Measurements from ENCODE around the gene DNAJB6.

Gene DNAJB6

DNA sequence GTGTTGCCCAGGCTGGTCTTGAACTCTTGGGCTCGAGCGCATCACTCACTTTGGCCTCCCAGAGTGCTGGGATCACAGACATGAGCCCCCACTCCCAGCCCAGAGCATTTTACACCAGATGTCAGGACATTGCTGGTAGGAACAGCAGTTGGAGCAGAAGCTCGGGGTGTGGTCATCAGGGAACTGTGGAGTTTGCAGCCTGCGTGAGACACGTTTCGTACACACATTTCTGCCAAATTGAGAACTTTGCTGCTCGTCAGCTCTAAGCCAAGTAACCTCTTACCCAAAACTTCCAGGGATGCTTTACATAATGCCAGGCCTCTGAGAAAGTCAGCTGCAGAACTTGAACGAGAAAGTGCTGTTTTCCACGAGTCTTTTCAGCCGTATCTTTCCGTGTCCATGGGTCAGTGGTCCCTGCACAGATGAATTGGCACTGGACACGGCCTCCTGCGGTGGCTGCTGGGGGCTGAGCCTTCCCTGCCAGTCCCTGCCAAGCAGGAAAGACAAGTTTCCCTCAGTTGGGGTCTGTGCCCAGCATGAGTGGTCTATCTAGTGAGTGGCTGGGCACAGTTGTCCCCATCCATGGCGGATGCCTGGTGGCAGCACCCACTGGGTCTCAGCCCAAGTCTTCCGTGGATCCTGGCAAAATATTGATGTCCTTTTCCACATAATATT lies 54.4 kb downstream of the DNAJB6 start:
- no peaks in the 10 kb centered on the region for H3K27me3 Mint-ChIP-seq
- H3K4me1 Mint-ChIP-seq (ENCODE audit: low read depth) = peaks cover 44% of the 10 kb centered on the region
- H3K36me3 Mint-ChIP-seq (ENCODE audit: low read depth) = peaks cover 80% of the 10 kb centered on the region
- H3K9me3 Mint-ChIP-seq = no peaks in the 10 kb centered on the region
- peak overlapping the region; percentile 47 for H3K27ac Mint-ChIP-seq
- no peak overlapping the region for H3K4me3 Mint-ChIP-seq
- DNase-seq = peak; percentile 22

DNA sequence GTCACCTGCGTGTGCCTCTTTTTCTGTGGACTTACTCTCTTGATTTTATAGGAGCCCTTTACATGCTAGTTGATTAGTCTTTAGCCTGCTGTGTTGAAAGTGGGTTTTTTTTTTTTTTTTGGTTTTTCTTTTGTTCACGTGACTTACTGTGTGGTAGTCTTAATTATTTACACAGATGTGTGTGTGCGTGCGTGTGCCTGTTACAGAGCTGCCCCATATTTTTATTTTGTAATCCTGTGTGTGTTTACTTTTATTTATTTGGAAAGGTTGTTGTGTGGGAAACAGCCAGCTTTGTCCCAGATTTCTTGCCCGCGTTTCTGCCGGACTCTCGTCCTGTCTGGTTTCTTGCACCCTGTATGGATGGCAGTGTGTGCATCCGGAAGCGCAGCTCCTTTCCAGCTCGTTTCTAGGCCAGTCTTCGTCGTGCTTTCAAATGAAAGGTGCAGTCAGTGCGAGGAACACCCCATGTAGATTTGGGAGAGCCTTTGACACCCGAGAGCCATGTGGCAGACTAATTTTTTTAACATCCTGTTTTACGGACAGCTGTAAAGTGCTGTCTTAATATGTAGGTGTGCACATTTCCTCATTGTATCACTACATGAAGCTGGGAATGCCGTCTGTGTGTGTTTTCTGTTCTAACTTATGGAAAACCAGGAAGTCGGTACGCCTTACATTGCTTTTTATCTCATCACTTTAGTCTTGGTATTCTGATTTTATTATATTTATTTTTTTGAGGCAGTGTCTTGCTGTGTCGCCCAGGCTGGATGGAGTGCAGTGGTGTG lies 55.6 kb downstream of the DNAJB6 start:
- peaks cover 79% of the 10 kb centered on the region for H3K36me3 Mint-ChIP-seq (ENCODE audit: low read depth)
- H3K27ac Mint-ChIP-seq = peak overlapping the region; percentile 15
- DNase-seq = peak; percentile 14
- no peaks in the 10 kb centered on the region for H3K9me3 Mint-ChIP-seq
- H3K4me3 Mint-ChIP-seq = no peak overlapping the region
- H3K4me1 Mint-ChIP-seq (ENCODE audit: low read depth) = peaks cover 35% of the 10 kb centered on the region
- no peaks in the 10 kb centered on the region for H3K27me3 Mint-ChIP-seq

DNA sequence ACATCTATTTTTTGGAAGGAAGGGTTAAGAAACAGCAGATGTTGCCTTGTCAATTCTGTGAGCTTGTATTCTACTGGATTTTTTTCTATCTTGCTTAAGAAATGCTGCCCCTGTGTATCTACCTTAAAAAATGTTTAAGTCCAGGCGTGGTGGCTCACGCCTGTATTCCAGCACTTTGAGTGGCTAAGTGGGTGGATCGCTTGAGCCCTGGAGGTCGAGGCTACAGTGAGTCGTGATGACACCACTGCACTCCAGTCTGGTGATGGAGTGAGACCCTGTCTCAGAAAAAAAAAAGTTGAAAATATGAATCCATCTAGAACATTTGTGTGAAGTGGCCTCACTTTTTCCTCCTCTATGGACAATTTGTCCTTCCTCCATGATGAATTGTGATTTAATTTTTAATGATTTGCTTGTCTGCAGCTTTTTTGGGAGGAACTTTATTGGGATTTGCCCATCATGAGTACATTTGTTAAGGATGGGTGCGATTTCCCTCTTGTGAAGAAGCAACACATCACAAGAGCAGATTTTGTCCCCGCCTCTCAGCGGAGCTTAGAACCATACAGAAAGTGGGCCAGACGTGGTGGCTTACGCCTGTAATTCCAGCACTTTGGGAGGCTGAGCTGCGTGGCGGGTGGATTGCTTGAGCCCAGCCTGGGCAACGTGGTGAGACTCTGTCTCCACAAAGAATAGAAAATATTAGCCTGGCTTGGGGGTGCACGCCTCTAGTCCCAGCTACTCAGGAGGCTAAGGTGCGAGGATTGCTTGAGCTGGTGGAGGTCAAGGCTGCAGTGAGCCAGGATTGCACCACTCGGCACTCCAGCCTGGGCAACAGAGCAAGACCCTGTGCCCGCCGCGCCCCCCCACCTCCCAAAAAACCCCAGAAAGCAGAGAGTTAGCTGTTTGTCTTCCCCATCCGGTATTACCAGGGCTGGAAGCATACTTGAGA lies 57.7 kb downstream of the DNAJB6 start:
- H3K4me1 Mint-ChIP-seq (ENCODE audit: low read depth) = peaks cover 34% of the 10 kb centered on the region
- H3K36me3 Mint-ChIP-seq (ENCODE audit: low read depth) = peaks cover 81% of the 10 kb centered on the region
- H3K9me3 Mint-ChIP-seq = no peaks in the 10 kb centered on the region
- H3K27me3 Mint-ChIP-seq = no peaks in the 10 kb centered on the region
- peak; percentile 23 for DNase-seq
- H3K4me3 Mint-ChIP-seq = no peak overlapping the region
- no peak overlapping the region for H3K27ac Mint-ChIP-seq

DNA sequence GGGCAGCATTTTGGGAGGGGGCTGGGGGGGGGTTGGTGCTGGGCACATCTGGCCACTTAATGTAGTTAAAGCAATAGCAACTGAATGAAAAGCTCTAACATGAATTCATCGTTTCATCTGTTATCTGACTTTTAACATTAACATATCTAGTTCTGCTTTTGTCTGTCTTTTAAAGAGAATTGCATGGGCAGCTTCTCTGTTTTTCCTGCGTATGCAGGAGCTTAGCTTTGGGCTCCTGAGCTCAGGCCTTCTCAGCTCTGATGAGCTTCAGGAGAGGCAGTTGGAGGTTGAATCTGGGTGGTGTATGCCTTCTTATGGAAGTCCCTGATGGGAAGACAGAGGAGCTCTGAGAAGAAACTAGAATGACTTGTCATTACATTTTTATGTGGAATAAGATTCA lies 58.4 kb downstream of the DNAJB6 start:
- H3K36me3 Mint-ChIP-seq (ENCODE audit: low read depth) = peaks cover 81% of the 10 kb centered on the region
- no peaks in the 10 kb centered on the region for H3K27me3 Mint-ChIP-seq
- no peak for DNase-seq
- H3K9me3 Mint-ChIP-seq = no peaks in the 10 kb centered on the region
- no peak overlapping the region for H3K4me3 Mint-ChIP-seq
- H3K4me1 Mint-ChIP-seq (ENCODE audit: low read depth) = peaks cover 28% of the 10 kb centered on the region
- peak overlapping the region; percentile 44 for H3K27ac Mint-ChIP-seq

DNA sequence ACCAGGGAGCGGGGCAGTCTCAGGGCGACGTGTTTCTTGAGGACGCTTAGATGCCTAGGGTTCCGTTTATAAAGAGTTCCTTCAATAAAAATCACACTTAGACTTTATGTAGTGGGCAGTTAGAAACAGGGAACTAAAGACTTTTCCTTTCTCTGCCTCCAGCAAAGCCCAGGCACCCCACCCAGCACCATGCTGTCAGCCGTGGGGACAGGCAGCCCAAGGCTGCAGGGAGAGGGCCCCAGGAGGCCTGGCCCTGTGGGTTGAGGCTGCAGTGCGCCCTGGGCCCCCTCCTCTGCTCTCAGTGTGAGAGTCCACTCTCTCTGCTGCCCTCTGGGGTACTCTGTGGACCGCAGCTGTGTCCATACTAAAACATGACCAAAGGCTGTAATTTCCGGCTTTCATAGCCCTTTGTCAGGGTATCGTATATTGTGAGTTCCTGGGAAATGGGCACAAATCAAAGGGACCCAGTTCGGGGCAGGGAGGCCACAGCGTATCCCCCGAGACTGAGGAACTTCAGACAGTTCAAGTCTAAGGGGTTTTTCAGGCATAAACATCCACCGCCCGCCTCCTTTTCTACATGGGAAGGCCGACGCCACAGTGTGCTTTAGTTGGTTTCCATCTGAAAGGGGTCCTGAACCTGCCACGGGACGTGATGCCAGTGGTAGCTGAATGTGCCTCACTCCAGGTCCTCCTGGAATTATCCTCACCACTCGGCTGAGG lies 59.7 kb downstream of the DNAJB6 start:
- no peak overlapping the region for H3K27ac Mint-ChIP-seq

DNA sequence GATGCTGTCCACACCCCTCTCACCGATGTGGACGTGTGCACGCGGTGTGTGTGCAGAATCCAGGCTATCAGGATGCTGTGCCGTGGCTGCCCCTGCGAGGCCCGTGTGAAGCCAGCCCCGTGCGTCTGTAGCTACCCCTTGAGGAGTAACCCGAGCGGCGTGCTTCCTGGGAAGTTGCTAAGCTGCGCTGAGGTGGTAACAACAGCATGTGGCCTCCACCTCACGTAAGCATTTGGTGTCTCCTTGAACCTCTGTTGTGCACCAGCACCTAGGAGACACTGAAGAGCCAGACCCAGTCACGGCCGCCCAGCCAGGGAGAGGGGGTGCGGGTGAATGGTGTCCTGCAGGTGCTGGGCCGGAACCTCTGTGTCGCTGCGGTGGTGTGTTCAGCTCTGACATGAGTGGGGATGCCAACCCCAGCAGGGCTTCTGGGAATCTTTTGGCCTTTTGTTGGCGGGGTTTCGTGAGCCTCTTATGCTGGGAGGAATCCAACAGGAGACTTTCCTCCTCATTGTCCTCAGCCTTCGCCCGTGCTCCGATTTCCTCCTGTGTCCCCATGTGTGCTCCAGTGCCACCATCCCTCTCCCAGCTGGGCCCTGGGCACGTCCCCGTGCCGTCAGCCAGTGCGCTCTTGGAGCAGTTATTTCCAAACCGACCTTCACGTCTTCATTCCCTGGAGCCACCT lies 60.4 kb downstream of the DNAJB6 start:
- peaks cover 79% of the 10 kb centered on the region for H3K36me3 Mint-ChIP-seq (ENCODE audit: low read depth)
- no peak overlapping the region for H3K27ac Mint-ChIP-seq
- H3K9me3 Mint-ChIP-seq = no peaks in the 10 kb centered on the region
- H3K4me3 Mint-ChIP-seq = no peak overlapping the region
- no peaks in the 10 kb centered on the region for H3K27me3 Mint-ChIP-seq
- H3K4me1 Mint-ChIP-seq (ENCODE audit: low read depth) = peaks cover 24% of the 10 kb centered on the region
- no peak for DNase-seq

More for the DNA sequence above, 59.7 kb downstream of the DNAJB6 start:
- DNase-seq = no peak
- peaks cover 80% of the 10 kb centered on the region for H3K36me3 Mint-ChIP-seq (ENCODE audit: low read depth)
- H3K4me1 Mint-ChIP-seq (ENCODE audit: low read depth) = peaks cover 26% of the 10 kb centered on the region
- H3K27me3 Mint-ChIP-seq = no peaks in the 10 kb centered on the region
- H3K9me3 Mint-ChIP-seq = no peaks in the 10 kb centered on the region
- no peak overlapping the region for H3K4me3 Mint-ChIP-seq

DNA sequence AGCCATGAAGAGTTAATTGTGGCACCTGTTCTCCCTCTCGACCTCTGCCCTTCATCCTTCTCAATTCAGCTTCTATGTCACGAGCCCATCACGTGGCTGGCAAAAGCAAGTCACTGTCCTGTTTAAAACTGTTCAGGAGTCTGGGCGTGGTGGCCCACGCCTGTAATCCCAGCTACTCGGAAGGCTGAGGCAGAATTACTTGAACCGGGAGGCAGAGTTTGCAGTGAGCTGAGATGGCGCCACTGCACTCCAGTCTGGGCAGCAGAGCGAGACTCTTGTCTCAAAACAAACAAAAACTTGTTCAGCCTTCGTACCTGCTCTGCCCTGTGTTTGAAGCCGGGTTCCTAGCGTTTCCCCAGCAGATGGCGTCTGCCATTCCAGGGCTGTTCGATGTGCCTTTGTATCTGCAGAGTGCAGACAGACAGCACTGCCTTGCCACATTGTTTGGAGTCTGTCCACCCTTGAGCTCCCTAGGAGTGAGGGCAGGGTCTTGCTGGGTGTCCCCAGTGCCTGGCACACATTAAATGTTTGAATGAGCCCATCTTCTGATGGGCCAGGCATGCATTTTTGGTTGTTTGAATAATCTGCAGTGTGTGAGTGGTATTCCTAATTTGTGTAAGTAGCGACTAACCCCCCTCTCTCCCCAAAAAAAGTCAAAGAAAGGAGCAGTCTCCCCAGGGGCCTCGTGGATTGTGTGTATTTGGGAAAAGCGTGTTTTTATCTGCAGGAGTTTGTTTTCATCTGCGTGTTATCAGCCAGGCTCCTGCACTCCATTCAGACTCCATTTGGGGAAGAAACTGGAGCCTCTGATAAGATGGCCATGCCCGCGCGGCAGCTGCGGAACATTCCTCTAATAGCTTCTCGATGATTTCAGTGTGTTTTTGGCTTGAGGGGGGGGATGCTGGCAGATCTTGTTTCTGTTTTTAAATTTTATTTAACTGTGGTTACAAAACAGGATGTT lies 61.2 kb downstream of the DNAJB6 start:
- Mint-ChIP-seq H3K4me1 (ENCODE audit: low read depth) (peaks cover 25% of the 10 kb centered on the region), H3K9me3 (no peaks in the 10 kb centered on the region), H3K36me3 (ENCODE audit: low read depth) (peaks cover 79% of the 10 kb centered on the region), H3K27ac (peak overlapping the region; percentile 32), H3K4me3 (no peak overlapping the region), H3K27me3 (no peaks in the 10 kb centered on the region)
- DNase-seq = no peak

DNA sequence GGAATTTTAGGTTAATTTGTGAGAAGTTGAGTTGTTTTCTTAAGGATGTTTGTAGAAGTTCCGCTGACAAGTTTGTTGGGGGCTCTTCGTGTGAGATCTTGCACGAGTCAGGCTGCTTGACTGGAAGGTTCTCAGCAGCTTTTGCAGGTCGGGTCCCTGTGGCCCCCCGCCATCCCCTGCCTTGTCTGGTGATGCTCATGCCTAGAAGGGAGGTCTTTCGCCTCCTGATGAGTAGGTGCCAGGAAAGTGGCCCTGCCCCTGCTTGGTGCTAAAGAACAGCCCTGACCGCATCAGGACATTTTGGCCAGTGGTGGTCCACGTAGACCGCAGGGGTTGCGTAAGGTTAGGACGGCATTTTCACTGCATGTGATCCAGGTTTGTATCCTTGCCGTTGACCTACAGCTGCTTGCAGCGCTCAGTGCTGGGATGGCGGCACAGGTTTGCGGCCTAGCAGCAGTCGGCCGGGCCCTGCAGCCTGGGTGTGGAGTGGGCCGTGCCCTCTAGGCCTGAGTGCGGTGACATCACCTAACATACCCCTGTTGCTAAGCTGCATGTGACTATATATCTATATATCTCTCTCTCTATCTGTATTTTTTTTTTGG lies 62.4 kb downstream of the DNAJB6 start:
- peaks cover 26% of the 10 kb centered on the region for H3K4me1 Mint-ChIP-seq (ENCODE audit: low read depth)

DNA sequence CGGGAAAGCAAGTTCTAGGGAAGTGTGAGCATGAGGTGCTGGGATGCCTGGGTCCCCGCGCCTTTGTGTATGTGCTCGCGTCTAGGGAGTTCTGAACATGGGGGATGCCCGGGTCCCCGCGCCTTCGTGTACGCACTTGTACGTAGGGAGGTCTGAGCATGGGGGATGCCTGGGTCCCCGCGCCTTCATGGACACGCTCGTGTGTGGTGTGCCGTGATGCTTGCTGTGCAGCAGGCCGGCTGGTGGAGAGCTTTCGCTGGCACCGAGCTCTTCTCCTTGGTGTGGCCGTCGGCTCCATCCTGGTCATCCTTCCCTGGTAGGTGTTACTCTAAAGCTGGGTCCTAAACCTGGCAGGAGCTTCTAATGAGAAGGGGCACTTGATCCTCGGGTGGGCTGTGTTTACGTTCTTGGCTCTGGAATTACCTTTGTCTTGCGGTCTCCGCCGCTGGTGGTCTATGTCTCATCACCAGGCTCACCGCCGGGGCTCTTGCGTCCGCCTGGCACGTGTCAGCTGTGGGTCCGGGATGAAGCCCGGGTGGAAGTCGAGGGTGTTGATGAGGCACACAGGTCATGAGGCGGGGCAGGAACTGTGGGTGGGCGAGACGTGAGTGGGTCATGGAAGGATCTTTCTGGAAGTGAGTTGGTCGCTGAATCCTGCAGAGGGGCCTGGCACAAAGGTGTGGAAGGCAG lies 63.5 kb downstream of the DNAJB6 start:
- no peak for DNase-seq
- H3K36me3 Mint-ChIP-seq (ENCODE audit: low read depth) = peaks cover 79% of the 10 kb centered on the region
- H3K27ac Mint-ChIP-seq = no peak overlapping the region
- peaks cover 30% of the 10 kb centered on the region for H3K4me1 Mint-ChIP-seq (ENCODE audit: low read depth)
- H3K9me3 Mint-ChIP-seq = no peaks in the 10 kb centered on the region
- no peaks in the 10 kb centered on the region for H3K27me3 Mint-ChIP-seq
- no peak overlapping the region for H3K4me3 Mint-ChIP-seq

More for the DNA sequence above, 62.4 kb downstream of the DNAJB6 start:
- Mint-ChIP-seq H3K27me3 (no peaks in the 10 kb centered on the region), H3K36me3 (ENCODE audit: low read depth) (peaks cover 78% of the 10 kb centered on the region), H3K27ac (peak overlapping the region; percentile 18), H3K9me3 (no peaks in the 10 kb centered on the region), H3K4me3 (no peak overlapping the region)
- no peak for DNase-seq

DNA sequence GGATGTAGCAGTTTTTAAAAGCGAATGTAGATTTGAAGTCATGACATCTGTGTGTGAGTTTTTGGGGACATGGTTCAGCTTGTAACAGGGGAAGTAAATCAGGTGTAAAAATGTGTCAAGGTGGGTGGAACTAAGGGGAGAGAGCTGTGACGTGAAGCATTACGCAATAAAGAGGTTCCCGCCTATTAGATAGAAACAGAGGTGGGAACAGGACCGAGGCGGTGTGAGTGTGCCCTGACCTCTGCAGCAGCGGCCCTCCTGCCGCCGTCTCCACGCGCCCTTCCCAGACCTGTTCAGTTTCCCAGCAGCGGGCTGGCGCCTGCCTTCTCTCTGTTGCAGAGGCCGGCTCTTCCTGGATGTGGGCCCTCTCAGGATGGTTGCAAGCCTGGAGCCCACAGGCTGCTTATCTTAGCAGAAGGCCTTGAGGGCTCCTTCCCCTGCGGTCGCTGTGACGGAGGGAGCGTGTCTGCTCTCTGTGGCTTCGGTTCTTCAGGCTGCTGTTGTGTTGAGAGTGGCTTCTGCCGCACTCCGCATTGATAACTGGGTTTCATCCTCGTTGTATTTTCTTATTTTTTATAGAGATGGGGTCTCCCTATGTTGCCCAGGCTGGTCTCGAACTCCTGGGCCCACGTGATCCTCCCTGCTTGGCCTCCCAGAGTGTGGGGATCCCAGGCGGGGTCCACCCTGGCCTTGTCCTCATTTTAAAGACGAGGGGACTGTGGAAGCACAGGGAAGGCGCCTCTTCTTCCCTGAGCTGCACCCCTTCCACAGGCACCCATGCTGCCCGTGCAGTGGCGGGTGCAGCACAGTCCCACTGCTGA lies 65.0 kb downstream of the DNAJB6 start:
- no peak for DNase-seq
- Mint-ChIP-seq H3K27me3 (no peaks in the 10 kb centered on the region), H3K9me3 (no peaks in the 10 kb centered on the region), H3K27ac (no peak overlapping the region), H3K36me3 (ENCODE audit: low read depth) (peaks cover 85% of the 10 kb centered on the region), H3K4me1 (ENCODE audit: low read depth) (peaks cover 31% of the 10 kb centered on the region), H3K4me3 (no peak overlapping the region)

DNA sequence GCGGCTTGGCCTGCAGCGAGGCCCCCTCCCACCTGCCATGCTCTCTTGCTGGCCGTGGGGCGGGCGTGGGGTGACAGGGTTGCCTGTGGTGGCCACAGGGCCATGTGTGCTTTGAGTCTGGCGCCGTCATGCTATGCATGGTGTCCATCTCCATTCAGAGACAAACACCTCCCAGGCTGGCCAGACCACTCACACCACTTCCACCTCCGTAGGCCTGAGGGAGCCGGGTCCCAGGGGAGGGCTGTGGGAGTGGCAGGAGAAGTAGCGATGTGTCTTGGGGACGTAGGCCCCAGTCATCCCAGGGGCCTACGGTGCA lies 65.5 kb downstream of the DNAJB6 start:
- Mint-ChIP-seq H3K27me3 (no peaks in the 10 kb centered on the region), H3K4me3 (no peak overlapping the region), H3K4me1 (ENCODE audit: low read depth) (peaks cover 31% of the 10 kb centered on the region), H3K36me3 (ENCODE audit: low read depth) (peaks cover 85% of the 10 kb centered on the region), H3K9me3 (no peaks in the 10 kb centered on the region), H3K27ac (no peak overlapping the region)
- no peak for DNase-seq
